T-helper 9 cell (primary cell): ENCODE results near the gene NUAK2.
"Not testable (repeated sequence)": the region's sequence is repeated elsewhere in the genome, so short reads cannot be mapped to it uniquely, and the experiment has no call there.

Experiments
- DNase-seq: peaks from one replicate; pipeline ENCODE4 v3.0.0-alpha.2; 2020
- total RNA-seq, 2 donors: gene quantifications; one replicate each; lab custom pipeline; 2026; lab: John Stamatoyannopoulos, UW

NUAK2 gene
- total RNA-seq = 10.9 to 21.8 reads per million in 2 donors

DNA sequence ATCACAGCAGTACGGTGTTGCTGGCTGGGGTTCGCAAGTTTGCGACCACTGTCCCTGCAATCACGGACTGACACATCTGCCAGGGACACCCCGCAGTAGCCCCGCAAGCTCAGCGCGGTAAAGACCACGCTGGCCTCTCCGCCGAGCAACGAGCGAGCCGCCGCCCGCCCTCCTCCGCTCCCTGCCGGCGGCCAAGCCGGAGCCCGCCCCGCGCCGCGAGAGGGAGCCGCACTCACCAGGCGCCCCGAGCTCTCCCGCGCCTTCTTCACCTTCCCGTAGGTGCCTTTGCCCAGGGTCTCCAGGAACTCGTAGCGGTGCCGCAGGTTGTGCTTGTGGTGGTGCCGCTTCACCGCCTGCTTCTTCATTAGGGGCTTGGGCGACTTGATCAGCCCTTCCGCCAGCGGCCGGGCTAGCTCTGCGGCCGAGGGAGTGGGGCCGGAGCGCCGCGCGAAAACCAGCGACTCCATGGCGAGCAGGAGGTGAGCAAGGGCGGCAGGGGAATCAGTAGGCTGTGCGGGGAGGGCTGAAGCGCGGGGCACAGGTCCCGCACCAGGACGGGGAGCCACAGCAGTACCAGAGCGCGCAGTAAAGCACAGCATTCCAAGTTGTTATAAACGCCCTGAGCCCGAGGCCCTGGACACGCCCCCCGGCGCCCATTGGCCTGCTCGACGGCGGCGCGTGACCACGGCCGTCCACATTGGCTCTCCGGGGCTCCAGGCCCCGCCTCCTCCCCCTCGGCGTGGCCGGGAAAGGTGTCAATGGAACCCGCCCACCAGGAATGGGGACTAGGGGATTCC is at the start of gene NUAK2:
NUAK2 (minus strand) TSS at position 584 of the 797 bp plus-strand sequence; CDS start at position 467, 117 bp downstream.
- DNase-seq = peak; percentile 76

DNA sequence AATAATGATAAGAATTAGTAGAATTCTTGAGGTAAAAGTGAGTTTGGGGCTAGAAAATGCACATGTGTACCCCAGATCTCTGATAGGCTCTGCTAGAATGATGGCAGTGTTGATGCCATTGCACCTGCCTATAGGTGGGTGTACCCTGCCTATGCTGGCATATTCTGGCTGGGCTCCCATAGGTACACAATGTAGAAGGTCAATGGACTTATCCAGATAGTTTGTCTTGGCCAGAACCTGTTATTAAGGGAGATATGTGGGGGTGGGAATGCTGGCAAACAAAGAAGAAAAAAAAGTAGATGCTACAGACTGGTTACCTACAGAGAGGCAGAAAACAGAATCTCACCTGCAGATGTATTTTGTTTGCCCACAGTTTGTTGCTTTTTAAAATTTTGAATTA is 49.2 kb upstream of the NUAK2 start:
- no peak for DNase-seq

- DNase-seq = no peak
These were observed 48.2 kb upstream of the NUAK2 start for GRCh38 chr1:205369701-205370123.

DNA sequence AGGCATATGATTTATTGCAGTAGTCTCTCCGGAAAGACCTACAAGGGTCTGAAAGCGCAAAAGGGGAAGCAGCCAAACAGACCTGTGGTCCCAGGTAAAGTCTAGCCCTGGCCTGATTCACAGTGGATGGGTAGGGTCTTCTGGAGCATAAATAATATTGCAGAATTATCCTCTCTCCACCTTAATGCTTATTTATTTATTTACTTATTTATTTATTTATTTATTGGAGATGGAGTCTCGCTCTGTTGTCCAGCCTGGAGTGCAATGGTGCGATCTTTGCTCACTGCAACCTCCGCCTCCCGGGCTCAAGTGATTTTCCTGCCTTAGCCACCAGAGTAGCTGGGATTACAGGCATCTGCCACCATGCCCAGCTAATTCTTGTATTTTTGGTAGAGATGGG is 46.9 kb upstream of the NUAK2 start:
- DNase-seq = no peak

- no peak for DNase-seq
These were observed 44.5 kb upstream of the NUAK2 start for GRCh38 chr1:205365945-205366463.

DNA sequence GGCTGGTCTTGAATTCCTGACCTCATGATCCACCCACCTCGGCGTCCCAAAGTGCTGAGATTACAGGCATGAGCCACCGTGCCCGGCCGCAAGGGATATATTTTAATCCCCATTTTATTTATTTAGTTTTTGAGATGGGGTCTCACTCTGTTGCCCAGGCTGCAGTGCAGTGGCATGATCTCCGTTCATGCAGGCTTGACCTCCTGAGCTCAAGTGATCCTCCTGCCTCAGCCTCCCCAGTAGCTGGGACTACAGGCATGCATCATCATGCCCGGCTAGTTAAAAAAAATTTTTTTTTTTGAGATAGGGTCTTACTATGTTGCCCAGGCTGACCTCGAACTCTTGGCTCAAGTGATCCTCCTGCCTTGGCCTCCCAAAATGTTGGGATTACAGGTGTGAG is 43.5 kb upstream of the NUAK2 start:
- not testable (repeated sequence) for DNase-seq

GRCh38 chr1:205360891-205361290 is 39.3 kb upstream of the NUAK2 start:
- no peak for DNase-seq

DNA sequence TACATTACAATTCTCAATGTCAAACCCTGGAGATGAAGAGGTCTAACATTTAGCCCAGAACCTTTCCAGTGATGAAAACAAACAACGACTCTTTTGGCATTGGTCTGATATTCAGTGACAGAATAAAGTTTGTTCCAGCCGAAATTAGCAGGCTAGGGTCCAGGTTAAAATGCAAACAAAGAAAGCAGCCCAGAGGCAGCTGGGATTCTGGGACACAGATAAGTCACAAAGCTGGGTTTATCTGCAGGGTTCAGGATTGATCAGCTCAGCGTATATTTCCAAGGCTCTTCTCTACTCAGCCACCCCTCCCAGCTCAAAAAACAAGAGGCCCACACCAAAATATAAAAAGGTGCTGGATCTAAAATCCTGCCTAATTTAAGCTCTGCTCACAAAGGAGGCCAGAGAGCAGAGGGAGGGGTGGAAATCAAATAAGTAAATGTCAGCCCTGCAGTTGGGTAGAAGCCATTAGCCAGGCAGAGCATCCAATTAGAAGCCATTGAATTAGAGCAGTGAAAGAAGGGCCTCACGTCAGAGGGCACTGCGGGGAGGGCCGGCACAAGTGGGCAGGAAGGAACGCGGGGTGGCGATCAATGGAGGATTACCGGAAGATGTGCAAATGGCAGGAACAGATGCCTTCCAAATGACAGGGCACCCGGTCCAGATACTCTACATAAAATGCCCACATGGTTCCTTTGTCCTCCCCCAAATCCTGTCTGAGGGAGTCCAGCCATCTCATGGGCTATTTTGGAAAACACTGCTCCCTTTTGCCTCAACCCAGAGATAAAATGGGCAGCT is 38.4 kb upstream of the NUAK2 start:
- DNase-seq = no peak

GRCh38 chr1:205358579-205358978 is 37.0 kb upstream of the NUAK2 start:
- no peak for DNase-seq

DNA sequence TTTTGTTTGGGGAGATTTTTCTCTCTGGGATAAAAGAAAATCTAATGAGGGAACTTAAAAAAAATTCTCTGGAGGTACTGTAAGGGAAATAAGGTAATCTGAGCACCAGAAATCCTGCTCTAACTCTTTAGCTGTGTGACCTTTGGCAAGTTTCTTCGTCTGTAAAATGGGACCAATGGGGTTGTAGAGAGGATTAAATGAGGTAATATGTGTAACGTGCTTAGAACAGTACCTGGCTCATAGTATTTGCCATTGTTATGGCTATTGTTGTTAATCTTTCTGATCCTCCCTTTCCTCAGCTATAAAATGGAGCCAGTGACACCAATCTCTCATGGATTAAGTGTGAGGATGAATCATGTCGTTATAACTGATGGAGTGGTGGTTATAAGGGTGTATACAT is 36.0 kb upstream of the NUAK2 start:
- no peak for DNase-seq

DNA sequence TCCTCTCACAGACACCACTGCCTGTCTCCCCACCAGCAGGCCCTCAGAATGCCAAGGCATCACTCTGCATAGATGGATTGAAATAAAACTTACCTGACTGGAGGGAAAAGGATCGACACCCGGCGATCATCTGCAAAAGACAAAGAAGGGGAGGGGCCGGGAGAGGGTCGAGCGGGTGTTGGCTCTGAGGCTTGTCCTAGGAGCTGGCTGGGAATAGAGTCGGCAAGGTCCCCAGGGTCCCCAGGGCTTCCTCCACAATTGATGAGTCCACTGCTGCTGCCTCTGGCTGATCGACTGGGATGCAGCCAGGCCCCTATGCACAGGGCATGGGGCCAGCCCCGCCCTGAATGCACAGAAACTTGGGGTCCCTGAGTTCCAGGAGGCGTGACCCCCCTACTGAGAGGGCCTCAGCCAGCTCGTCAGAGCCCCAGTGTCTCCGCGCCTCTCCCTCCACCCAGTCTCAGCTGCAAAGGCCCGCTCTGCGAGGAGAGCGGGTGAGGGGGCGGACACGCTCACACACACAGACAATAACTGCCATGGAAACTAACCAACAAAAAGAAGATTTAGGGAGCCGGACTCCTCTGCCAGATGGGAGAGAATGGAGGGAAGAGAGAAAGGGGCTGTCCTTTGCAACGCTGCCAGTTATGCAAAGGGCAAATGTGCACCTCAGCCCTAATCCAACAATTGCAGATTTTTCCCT is 35.0 kb upstream of the NUAK2 start, which contains the start of gene KLHDC8A:
KLHDC8A (minus strand) TSS at position 483 of the 700 bp plus-strand sequence. CDS start 13,318 bp downstream, outside the sequence.
- DNase-seq = no peak

- no peak for DNase-seq
These were observed 33.5 kb upstream of the NUAK2 start for GRCh38 chr1:205355075-205355453.

GRCh38 chr1:205354259-205355074 is 32.9 kb upstream of the NUAK2 start:
- DNase-seq = peak; percentile 53

GRCh38 chr1:205353612-205354011 is 32.1 kb upstream of the NUAK2 start:
- DNase-seq = no peak

DNA sequence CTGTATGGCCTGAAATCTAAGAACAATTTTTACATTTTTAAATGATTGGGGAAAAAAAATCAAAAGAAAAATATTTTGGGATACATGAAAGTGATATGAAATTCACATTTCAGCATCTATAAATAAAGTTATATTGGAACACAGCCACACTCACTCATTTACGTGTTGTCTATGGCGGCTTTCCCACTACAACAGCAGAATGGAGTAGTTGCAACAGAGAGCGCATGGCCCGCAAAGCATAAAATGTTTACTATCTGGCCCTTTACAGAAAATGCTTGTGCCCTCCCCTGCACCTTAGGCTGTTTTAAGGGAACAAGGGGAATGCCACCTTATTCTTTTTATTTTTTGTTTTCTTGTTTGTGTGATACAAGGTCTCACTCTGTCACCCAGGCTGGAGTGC is 31.6 kb upstream of the NUAK2 start:
- no peak for DNase-seq

DNA sequence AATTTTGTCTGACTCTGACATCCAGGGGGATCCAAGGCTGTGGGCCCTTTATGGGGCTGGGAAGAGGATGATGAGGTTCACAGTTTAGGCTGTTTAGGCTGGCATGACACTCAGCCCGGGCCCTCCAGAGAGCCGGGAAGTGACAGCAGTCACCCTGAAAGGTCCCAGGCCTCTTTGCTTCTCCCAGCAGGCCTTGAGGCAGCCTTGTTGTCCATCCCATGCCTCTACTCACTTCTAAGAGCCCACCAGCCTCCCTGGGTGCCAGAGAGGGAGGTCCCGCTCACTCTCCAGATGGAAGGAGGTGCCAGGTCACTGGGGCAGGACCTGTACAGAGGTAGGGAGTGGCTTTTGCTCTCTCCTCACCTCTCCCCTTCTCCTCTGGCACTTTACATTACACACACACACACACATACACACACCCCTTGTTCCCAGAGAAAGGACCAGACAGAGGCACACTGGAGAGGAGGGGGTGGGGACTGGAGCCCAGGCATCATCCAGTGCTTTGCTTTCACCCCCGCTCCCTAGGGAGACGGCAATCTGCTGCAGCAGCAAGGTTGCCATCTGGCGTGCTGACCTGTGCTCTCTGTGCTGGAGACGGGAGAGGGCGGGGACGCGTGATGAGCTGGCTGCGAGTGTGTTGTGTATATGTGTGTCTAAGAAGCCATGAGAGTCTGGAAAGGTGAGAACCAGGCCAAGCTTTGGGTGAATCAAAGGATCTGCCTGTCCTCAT is 30.6 kb upstream of the NUAK2 start:
- DNase-seq = no peak

DNA sequence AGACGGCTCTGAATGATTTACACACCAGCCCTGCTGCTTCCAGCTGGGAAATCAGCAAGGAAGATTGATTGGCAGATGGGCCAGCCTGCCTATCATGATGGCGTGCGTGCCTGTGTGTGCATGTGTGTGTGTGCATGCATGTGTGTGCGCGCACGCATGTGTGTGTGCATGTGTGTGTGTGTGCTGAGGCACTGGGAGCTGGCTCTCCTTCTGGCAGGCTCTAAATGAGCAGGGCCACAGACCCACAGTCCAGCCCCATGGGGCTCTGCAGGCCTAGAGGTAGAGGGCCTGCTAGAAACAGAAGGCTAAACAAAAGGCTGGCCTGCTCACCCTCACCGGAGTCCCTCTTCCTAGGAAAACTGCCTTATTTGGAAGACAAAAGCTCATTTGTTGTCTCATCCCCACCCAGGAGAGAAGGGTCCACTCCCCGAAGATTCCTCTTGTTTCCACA is 29.2 kb upstream of the NUAK2 start:
- no peak for DNase-seq

DNA sequence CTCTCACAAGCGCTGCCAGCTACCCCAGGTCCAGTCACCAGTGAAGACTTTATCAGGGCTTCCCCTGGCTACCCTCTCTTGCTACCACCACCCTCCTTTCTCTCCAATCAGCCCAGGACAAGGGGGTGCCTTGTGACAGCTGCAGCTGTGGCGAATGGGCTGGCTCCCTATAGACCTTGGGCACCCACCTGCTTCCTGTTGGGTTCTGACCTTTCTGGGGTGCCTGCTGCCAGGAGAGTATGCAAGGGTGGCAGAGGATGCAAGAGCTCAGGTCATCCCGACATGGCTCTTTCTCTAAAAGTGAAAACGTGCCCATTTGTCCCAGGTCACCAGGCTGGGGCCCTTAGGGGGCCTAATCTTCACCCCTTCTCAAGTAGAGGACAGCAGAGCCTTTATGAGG is 28.6 kb upstream of the NUAK2 start:
- no peak for DNase-seq

- no peak for DNase-seq
These were observed 27.3 kb upstream of the NUAK2 start for GRCh38 chr1:205348554-205349487.

DNA sequence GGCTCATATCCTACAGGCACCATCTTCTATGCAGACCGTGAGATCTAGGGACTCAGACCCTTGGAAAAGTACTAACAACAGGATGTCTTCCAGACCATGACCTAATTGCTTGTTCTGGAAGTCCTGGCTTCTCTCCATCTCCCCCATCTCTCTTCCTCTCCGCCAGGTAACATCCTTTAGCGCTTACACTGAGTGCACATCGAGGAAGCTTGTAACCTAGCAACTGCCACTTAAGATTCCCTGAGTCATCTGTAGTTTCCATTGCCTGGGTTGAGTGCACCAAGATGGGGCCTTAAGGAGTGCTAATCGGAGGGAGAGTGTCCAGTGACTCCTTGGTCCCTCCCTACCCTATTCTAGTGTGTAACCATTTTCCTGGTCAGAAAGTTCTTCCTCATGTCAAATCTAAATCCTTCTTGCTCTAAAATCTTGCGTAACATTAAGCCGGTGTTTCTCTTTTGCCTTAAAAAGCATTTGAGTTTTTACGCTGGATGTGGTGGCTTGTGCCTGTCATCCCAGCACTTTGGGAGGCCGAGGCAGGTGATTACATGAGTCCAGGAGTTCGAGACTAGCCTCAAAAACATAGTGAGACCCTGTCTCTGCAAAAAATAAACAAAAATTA is 25.5 kb upstream of the NUAK2 start:
- no peak for DNase-seq
